GM06990 (cell line): Measurements from ENCODE around the gene PINK1.

Source experiments
- DNase-seq: peaks from one replicate; pipeline ENCODE4 v3.0.0-alpha.2; 2011; ENCODE audit not compliant: insufficient read length; ENCODE audit errors: extremely low read depth
- H3K27me3 ChIP-seq: replicated peaks from 2 replicates; pipeline ENCODE4 v1.6.0; 2011; ENCODE audit warnings: low read length; ENCODE audit not compliant: control insufficient read depth, insufficient read depth
- H3K36me3 ChIP-seq: 2 replicates; pipeline ENCODE4 v1.5.1; 2011; ENCODE audit warnings: low read length; ENCODE audit not compliant: control insufficient read depth, insufficient read depth
- H3K4me3 ChIP-seq: replicated peaks from 2 replicates; pipeline ENCODE4 v1.5.1; 2011; ENCODE audit warnings: low read depth, mild to moderate bottlenecking, control low read depth, low read length
- TF ChIP-seq, protein P1 (sequence below): IDR thresholded peaks from 2 replicates; pipeline ENCODE4 v1.5.1; 2011; ENCODE audit warnings: low read length, control low read depth, mild to moderate bottlenecking, inconsistent platforms; ENCODE audit not compliant: insufficient read depth, poor library complexity, severe bottlenecking

The PINK1 gene

DNA sequence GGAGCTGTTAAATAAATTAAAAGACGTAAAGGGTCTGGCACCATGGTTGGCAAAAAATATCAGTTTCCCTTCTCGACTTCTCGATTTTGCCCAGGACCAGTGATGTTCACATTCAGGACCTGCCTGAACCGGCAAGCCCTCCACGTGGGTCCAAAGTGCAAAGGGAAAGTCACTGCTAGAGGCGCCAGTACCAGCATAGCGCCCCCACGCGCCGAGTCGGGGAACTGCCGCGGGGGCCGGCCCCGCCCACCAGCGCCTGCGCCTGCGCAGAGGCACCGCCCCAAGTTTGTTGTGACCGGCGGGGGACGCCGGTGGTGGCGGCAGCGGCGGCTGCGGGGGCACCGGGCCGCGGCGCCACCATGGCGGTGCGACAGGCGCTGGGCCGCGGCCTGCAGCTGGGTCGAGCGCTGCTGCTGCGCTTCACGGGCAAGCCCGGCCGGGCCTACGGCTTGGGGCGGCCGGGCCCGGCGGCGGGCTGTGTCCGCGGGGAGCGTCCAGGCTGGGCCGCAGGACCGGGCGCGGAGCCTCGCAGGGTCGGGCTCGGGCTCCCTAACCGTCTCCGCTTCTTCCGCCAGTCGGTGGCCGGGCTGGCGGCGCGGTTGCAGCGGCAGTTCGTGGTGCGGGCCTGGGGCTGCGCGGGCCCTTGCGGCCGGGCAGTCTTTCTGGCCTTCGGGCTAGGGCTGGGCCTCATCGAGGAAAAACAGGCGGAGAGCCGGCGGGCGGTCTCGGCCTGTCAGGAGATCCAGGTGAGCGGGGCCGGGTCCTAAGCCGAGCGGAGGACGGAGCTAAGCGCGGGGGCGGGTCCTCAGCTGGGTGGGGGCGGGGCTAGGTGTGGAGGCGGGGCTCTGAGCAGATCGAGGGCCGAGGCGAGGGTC, at the start of gene PINK1:
TSS of gene PINK1 (plus strand) at position 269 of the 875 bp plus-strand sequence. CDS start at position 360, 91 bp downstream.
- DNase-seq, result peak; percentile 81
- H3K4me3 ChIP-seq, result peak within 1 kb of the TSS; percentile 77
- TF ChIP-seq, protein P1, sequence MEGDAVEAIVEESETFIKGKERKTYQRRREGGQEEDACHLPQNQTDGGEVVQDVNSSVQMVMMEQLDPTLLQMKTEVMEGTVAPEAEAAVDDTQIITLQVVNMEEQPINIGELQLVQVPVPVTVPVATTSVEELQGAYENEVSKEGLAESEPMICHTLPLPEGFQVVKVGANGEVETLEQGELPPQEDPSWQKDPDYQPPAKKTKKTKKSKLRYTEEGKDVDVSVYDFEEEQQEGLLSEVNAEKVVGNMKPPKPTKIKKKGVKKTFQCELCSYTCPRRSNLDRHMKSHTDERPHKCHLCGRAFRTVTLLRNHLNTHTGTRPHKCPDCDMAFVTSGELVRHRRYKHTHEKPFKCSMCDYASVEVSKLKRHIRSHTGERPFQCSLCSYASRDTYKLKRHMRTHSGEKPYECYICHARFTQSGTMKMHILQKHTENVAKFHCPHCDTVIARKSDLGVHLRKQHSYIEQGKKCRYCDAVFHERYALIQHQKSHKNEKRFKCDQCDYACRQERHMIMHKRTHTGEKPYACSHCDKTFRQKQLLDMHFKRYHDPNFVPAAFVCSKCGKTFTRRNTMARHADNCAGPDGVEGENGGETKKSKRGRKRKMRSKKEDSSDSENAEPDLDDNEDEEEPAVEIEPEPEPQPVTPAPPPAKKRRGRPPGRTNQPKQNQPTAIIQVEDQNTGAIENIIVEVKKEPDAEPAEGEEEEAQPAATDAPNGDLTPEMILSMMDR, result peak; percentile 87
- H3K27me3 ChIP-seq, result no peaks in the 10 kb centered on the region
- no peaks in the 10 kb centered on the region for H3K36me3 ChIP-seq

DNA sequence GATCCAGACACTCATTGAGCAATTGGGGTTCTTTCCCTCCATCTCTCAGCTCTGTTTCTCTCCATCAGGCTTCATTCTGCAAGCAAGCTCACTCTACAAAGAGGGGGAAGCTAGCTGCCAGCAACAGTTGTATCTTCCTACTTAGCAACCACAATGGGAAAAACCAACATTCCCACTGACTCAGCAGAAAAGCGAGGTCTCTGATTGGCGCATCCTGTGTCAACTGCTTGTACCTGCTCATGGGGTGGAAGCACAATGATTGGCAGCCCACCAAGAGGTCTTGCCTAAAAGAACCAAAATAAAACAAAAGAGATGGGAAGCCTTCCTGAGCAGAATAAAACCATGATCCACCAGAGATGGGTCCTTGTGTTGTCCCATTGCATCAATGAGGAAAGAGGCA, 48.4 kb upstream of the PINK1 start:
- DNase-seq, result no peak

DNA sequence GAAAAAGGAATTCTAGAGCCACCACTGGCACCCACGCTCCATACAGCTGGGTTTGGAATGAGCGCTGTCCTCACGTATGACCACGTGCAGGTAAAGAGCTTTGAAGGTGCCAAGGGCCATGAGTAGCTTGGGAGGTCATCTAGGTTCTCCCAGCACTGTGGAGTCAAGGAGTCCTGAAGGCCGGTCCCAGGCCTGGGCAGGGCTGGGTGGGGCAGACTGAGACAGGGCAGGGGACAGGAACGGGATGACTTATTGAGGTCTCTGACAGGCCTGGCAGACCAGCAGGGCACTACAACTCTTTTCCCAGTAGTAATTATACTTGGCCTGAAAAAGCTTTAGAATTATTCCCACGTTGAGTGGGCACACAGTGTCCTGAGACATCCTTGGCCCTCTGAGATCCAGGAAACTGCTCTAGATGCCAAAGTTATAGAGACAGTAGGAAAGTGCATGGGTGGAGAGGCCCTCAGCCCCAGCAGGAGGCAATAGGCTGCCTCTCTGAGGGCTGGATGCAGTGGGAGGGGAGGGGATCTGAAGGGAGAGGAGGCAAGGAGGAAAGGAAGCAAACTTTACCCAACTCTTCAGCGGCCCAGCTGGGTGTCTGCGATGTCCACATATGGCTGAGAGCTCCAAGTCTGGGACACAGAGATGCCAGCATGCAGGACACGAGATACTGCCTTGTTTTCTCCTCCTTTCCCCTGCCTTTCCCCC, 46.2 kb upstream of the PINK1 start:
- Histone ChIP-seq H3K27me3 (peaks cover 1% of the 10 kb centered on the region), H3K36me3 (no peaks in the 10 kb centered on the region), H3K4me3 (no peak overlapping the region)
- no peak for DNase-seq
- TF ChIP-seq, protein P1, result no peak

More for the DNA sequence above, 48.4 kb upstream of the PINK1 start:
- Histone ChIP-seq H3K27me3 (0 out of 2 replicates have a peak, but pooled peaks cover 1% of the 10 kb centered on the region), H3K36me3 (no peaks in the 10 kb centered on the region), H3K4me3 (no peak overlapping the region)
- TF ChIP-seq, protein P1, result no peak

DNA sequence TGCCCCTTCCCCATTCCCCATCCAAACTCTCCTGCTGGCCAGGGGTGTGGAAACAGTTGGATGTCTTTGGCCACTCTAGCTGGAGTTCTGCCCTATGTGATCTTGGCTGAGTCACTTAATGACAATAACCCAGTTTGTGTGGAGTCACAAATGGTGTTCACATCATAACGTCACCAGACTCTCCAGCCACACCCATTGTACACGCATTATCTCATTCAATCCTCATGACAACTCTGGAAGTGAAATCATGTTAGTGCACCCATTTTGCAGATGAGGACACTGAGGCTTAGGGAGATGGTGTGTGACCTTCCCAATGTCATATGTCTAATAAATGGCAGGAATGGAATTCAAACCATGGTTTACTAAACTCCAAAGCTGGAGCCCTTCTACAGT, 45.6 kb upstream of the PINK1 start:
- peaks cover 1% of the 10 kb centered on the region for H3K27me3 ChIP-seq
- DNase-seq, result no peak
- H3K36me3 ChIP-seq, result no peaks in the 10 kb centered on the region
- no peak overlapping the region for H3K4me3 ChIP-seq
- TF ChIP-seq, protein P1, result no peak

DNA sequence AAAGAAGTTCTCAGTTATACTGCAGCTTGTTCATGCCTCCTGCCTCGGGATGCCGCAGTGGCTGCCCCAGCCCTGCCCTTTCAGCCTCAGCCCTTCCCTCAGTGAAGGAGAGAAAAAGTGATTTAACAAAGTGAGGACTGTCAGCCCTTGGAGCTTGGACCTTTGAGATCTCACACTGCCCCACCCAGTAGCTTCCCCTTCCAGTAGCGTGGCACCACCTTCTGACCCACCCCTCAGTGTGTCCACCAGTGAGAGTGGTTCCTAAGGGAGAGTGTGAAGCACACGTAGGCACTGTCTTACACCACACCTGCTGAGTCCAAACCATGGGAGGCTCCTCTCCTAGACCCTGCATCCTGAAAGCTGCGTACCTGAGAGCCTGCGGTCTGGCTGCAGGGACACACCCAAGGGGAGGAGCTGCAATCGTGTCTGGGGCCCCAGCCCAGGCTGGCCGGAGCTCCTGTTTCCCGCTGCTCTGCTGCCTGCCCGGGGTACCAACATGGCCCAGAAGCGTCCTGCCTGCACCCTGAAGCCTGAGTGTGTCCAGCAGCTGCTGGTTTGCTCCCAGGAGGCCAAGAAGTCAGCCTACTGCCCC, 44.5 kb upstream of the PINK1 start, which contains the start of gene CDA:
TSS of gene CDA (plus strand) at position 464 of the 592 bp plus-strand sequence. CDS start at position 497, 33 bp downstream.
- DNase-seq, result no peak
- Histone ChIP-seq H3K27me3 (peaks cover 3% of the 10 kb centered on the region), H3K36me3 (no peaks in the 10 kb centered on the region), H3K4me3 (no peak within 1 kb of the TSS)
- TF ChIP-seq, protein P1, result no peak
